IPS-20b (cell line): ENCODE results near the gene KANSL2.
A peak's percentile ranks its signal among the peaks of the same experiment; 100 is the strongest.

ENCODE experiments used
- H3K27ac ChIP-seq: one replicate; pipeline ENCODE4 v1.5.1; 2013; ENCODE audit warnings: low read length
- H3K27me3 ChIP-seq: 2 replicates; pipeline ENCODE4 v1.6.1; 2013; ENCODE audit warnings: mild to moderate bottlenecking, low read length, inconsistent platforms; ENCODE audit not compliant: insufficient read depth
- H3K36me3 ChIP-seq: 2 replicates; pipeline ENCODE4 v1.6.1; 2013; ENCODE audit warnings: low read depth, mild to moderate bottlenecking, inconsistent platforms, low read length, moderate library complexity; ENCODE audit not compliant: insufficient read depth
- H3K4me1 ChIP-seq: 2 replicates; pipeline ENCODE4 v1.6.1; 2013; ENCODE audit warnings: mild to moderate bottlenecking, control low read depth, inconsistent platforms, low read length, moderate library complexity; ENCODE audit not compliant: insufficient read depth
- H3K4me3 ChIP-seq: 2 replicates; pipeline ENCODE4 v1.5.1; 2013; ENCODE audit warnings: mild to moderate bottlenecking, low read length, inconsistent platforms
- H3K9ac ChIP-seq: 2 replicates; pipeline ENCODE4 v1.6.1; 2013; ENCODE audit warnings: low read depth, mild to moderate bottlenecking, inconsistent platforms, low read length, moderate library complexity
- H3K9me3 ChIP-seq: 2 replicates; pipeline ENCODE4 v1.6.1; 2013; ENCODE audit warnings: mild to moderate bottlenecking, low read depth, low read length, inconsistent platforms; ENCODE audit not compliant: insufficient read depth

Gene KANSL2

GRCh38 chr12:48695859-48696258 lies 13.8 kb upstream of the KANSL2 start:
- no peak overlapping the region for H3K9ac ChIP-seq
- H3K4me1 ChIP-seq = no peaks in the 10 kb centered on the region
- peaks cover 94% of the 10 kb centered on the region for H3K36me3 ChIP-seq
- H3K27ac ChIP-seq = no peak overlapping the region
- no peak overlapping the region for H3K4me3 ChIP-seq
- no peaks in the 10 kb centered on the region for H3K9me3 ChIP-seq
- H3K27me3 ChIP-seq = no peaks in the 10 kb centered on the region

DNA sequence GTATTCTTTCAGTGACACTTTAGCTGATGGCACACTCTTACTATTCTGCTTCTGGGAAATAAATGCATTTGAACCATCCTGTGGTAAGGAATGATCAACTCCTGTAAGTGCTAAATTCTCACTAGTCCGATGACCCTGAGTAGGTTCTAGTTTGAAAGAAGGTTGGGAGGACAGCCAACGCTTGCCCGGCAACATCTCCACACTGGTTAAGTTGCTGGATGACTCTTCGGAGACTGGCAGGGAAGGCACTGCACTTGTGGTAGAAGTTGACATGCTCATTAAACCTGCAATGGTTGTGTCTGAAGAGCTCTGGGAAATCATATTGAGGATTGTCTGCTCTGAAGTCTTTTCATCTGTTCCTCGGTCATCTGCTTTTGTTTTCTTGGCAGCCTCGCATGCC lies 12.0 kb upstream of the KANSL2 start:
- H3K4me1 ChIP-seq = no peaks in the 10 kb centered on the region
- no peaks in the 10 kb centered on the region for H3K27me3 ChIP-seq
- H3K4me3 ChIP-seq = no peak overlapping the region
- no peaks in the 10 kb centered on the region for H3K9me3 ChIP-seq
- no peak overlapping the region for H3K9ac ChIP-seq
- peaks cover 94% of the 10 kb centered on the region for H3K36me3 ChIP-seq
- H3K27ac ChIP-seq = no peak overlapping the region

DNA sequence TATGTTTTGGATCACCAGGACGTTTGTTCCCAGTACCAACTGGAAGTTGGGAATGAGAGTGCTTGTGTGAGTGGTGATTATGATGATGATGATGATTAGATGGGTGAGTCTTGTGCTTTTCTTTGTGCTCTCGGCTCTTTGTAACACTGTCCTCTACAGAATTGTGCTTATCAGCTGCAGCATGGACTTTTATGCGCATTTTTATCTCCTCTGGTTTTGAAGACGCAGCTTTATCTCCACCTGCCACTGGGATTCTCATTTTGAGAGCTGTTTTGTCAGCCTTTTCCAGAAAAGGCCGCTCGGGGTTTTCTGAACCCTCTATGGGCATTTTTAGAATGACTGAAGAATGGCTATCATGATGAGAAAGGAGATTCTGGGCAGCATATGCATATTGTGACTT lies 11.5 kb upstream of the KANSL2 start:
- Histone ChIP-seq H3K27ac (no peak overlapping the region), H3K4me3 (no peak overlapping the region), H3K9ac (no peak overlapping the region), H3K27me3 (no peaks in the 10 kb centered on the region), H3K9me3 (no peaks in the 10 kb centered on the region), H3K4me1 (no peaks in the 10 kb centered on the region), H3K36me3 (peaks cover 94% of the 10 kb centered on the region)

- H3K4me1 ChIP-seq = no peaks in the 10 kb centered on the region
- no peaks in the 10 kb centered on the region for H3K27me3 ChIP-seq
- H3K9ac ChIP-seq = no peak overlapping the region
- H3K27ac ChIP-seq = no peak overlapping the region
- no peaks in the 10 kb centered on the region for H3K9me3 ChIP-seq
- H3K4me3 ChIP-seq = no peak overlapping the region
- H3K36me3 ChIP-seq = peaks cover 88% of the 10 kb centered on the region
Measured at GRCh38 chr12:48691826-48692487, 9.9 kb upstream of the KANSL2 start.

DNA sequence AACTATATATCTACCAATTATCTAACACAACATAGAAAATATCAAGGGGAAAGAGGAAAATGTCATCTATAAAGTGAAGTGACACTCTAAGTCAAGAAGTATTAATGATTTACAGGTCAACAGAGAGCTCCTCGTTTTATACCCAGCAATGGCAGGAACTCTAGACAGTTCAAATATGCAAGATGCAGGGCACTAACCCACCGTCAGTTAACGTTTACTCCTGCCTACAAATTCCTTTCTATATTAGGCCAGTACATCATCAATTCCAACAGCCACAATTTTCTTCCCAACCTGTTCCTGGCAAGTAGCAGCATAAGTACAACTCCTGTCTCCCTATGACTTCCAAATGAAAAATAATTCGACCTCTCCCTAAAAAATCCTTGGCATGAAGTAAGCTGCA lies 9.0 kb upstream of the KANSL2 start:
- peaks cover 78% of the 10 kb centered on the region for H3K36me3 ChIP-seq
- no peaks in the 10 kb centered on the region for H3K4me1 ChIP-seq
- H3K27me3 ChIP-seq = no peaks in the 10 kb centered on the region
- H3K4me3 ChIP-seq = no peak overlapping the region
- no peaks in the 10 kb centered on the region for H3K9me3 ChIP-seq
- H3K9ac ChIP-seq = no peak overlapping the region
- no peak overlapping the region for H3K27ac ChIP-seq

- H3K9ac ChIP-seq = no peak overlapping the region
- no peaks in the 10 kb centered on the region for H3K9me3 ChIP-seq
- no peak overlapping the region for H3K4me3 ChIP-seq
- H3K36me3 ChIP-seq = peaks cover 73% of the 10 kb centered on the region
- no peak overlapping the region for H3K27ac ChIP-seq
- H3K4me1 ChIP-seq = no peaks in the 10 kb centered on the region
- no peaks in the 10 kb centered on the region for H3K27me3 ChIP-seq
Measured at GRCh38 chr12:48690436-48690835, 8.4 kb upstream of the KANSL2 start.

GRCh38 chr12:48688836-48689235 lies 6.8 kb upstream of the KANSL2 start:
- Histone ChIP-seq H3K9ac (no peak overlapping the region), H3K36me3 (peaks cover 57% of the 10 kb centered on the region), H3K4me1 (no peaks in the 10 kb centered on the region), H3K27ac (no peak overlapping the region), H3K4me3 (no peak overlapping the region), H3K9me3 (no peaks in the 10 kb centered on the region), H3K27me3 (no peaks in the 10 kb centered on the region)

GRCh38 chr12:48687592-48687991 lies 5.6 kb upstream of the KANSL2 start:
- H3K9me3 ChIP-seq = no peaks in the 10 kb centered on the region
- H3K36me3 ChIP-seq = peaks cover 44% of the 10 kb centered on the region
- no peaks in the 10 kb centered on the region for H3K27me3 ChIP-seq
- no peak overlapping the region for H3K4me3 ChIP-seq
- H3K4me1 ChIP-seq = no peaks in the 10 kb centered on the region
- H3K9ac ChIP-seq = no peak overlapping the region
- H3K27ac ChIP-seq = no peak overlapping the region

- Histone ChIP-seq H3K4me1 (no peaks in the 10 kb centered on the region), H3K4me3 (no peak overlapping the region), H3K36me3 (peaks cover 36% of the 10 kb centered on the region), H3K9me3 (no peaks in the 10 kb centered on the region), H3K9ac (no peak overlapping the region), H3K27ac (no peak overlapping the region), H3K27me3 (no peaks in the 10 kb centered on the region)
Measured at GRCh38 chr12:48686615-48687334, 4.7 kb upstream of the KANSL2 start.

DNA sequence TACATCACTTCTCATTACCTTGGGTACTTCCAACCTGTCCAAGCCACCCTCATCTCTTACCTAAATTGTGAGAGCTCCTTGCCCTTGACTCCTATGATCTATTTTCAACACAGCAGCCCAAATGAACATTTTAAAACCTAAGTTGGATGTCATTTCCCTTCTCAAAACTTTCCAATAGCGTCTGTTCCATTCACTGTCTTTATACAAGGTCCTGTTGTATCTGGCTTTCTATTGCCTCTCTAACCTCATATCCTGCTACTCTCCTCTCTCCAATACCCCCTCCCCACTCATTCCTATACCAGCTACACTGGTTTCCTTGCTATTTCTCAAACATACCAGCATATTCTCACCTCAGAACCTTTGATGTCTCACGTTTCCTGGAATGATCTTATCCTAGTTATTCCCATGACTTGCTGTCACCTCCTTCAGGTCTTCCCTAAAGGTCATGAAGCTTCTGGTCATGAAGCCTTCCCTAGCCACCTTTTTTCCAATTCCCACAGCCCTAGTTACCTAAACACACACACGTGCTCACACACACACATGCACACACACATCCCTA lies 4.1 kb upstream of the KANSL2 start:
- H3K4me3 ChIP-seq = no peak overlapping the region
- no peaks in the 10 kb centered on the region for H3K4me1 ChIP-seq
- H3K9me3 ChIP-seq = no peaks in the 10 kb centered on the region
- H3K27ac ChIP-seq = no peak overlapping the region
- H3K27me3 ChIP-seq = no peaks in the 10 kb centered on the region
- no peak overlapping the region for H3K9ac ChIP-seq
- peaks cover 30% of the 10 kb centered on the region for H3K36me3 ChIP-seq

- Histone ChIP-seq H3K27ac (no peak overlapping the region), H3K9ac (no peak overlapping the region), H3K9me3 (no peaks in the 10 kb centered on the region), H3K4me1 (peaks cover 11% of the 10 kb centered on the region; the same call in 1 of the 2 replicates), H3K4me3 (no peak overlapping the region), H3K27me3 (no peaks in the 10 kb centered on the region), H3K36me3 (peaks cover 27% of the 10 kb centered on the region)
Measured at GRCh38 chr12:48683534-48683933, 1.5 kb upstream of the KANSL2 start.

- Histone ChIP-seq H3K9me3 (no peaks in the 10 kb centered on the region), H3K4me1 (peaks cover 11% of the 10 kb centered on the region; the same call in 1 of the 2 replicates), H3K4me3 (peak overlapping the region; percentile 99), H3K36me3 (peaks cover 29% of the 10 kb centered on the region), H3K27ac (no peak overlapping the region), H3K27me3 (no peaks in the 10 kb centered on the region), H3K9ac (peak overlapping the region; percentile 61; the same call in 1 of the 2 replicates)
Measured at GRCh38 chr12:48682927-48683326, 889 bp upstream of the KANSL2 start.
